Body of pancreas (tissue), 4 donors: Measurements from ENCODE around the gene SFXN3. TPM values are rescaled to one million over a fixed set of nuclear protein-coding genes. Genes with fewer than 3 reads are reported as not detected.

Experiments
- ATAC-seq: fragments of 150-250 bp; one replicate; pipeline ENCODE4 v1.9.1; 2016
- DNase-seq, 4 donors: peaks; one replicate each; pipeline ENCODE4 v3.0.0-alpha.2; 2019
- H3K27ac ChIP-seq, 4 donors: fragments of 200-600 bp; sonication (generic); 1 replicate in 3 of 4; 2 replicates in 1 of 4; pipeline versions ENCODE4 v1.5.1 to v1.6.1; 2016 to 2019; ENCODE audit warnings: mild to moderate bottlenecking in 1 of 4, mixed read lengths in 1 of 4, moderate library complexity in 1 of 4
- H3K27me3 ChIP-seq, 2 donors: fragments of 200-600 bp; sonication (generic); one replicate each; pipeline ENCODE4 v1.6.0; 2016; ENCODE audit warnings: mild to moderate bottlenecking in 1 of 2
- H3K36me3 ChIP-seq, 2 donors: fragments of 200-600 bp; sonication (generic); replicated peaks in 1 of 2; 2 replicates each; pipeline ENCODE4 v1.5.1; 2016; ENCODE audit warnings: low read depth in 2 of 2; ENCODE audit not compliant: insufficient read depth in 1 of 2
- H3K4me1 ChIP-seq: fragments of 200-600 bp; sonication (generic); one replicate; pipeline ENCODE4 v1.6.0; 2016
- H3K4me3 ChIP-seq, 2 donors: fragments of 200-600 bp; sonication (generic); 1 replicate in 1 of 2; 2 replicates in 1 of 2; pipeline ENCODE4 v1.5.1; 2016 to 2019
- H3K9me3 ChIP-seq, 3 donors: fragments of 200-600 bp; sonication (generic); 1 replicate in 2 of 3; 2 replicates in 1 of 3; pipeline ENCODE4 v1.5.1; 2016
- POLR2A ChIP-seq, 3 donors: fragments of 450-650 bp; IDR thresholded peaks; one replicate each; pipeline ENCODE4 v1.6.1; 2016; ENCODE audit warnings: antibody characterized with exemption in 3 of 3, mild to moderate bottlenecking in 2 of 3
- WGBS, 2 donors: methylation state at CpG; one replicate each; pipeline ENCODE4 v1.1.5; 2017; 5-methylcytosine and 5-hydroxymethylcytosine counted together
- intact Hi-C: fragments of 100-400 bp; cut with DNase I; formaldehyde crosslinking; loops from one replicate; pipeline ENCODE4 v1.15.1; 2023
- total RNA-seq, 2 donors: library from RNA; depleted of rRNA; stranded (reverse); fragments of >200 nt; gene quantifications; one replicate each; pipeline ENCODE4 v1.1.0, GENCODE V29; 2016
- TF ChIP-seq, protein P1 (sequence below), 7 experiments: fragments of 450-650 bp in 4 of 7; fragments of 200-600 bp in 3 of 7; sonication (generic) in 3 of 7; IDR thresholded peaks; one replicate each; pipeline ENCODE4 v1.5.1; 2016 to 2019; ENCODE audit warnings: antibody characterized with exemption in 7 of 7

Gene SFXN3
- total RNA-seq, 2 donors from 2014 or later: 23.4 to 61.7 TPM

DNA sequence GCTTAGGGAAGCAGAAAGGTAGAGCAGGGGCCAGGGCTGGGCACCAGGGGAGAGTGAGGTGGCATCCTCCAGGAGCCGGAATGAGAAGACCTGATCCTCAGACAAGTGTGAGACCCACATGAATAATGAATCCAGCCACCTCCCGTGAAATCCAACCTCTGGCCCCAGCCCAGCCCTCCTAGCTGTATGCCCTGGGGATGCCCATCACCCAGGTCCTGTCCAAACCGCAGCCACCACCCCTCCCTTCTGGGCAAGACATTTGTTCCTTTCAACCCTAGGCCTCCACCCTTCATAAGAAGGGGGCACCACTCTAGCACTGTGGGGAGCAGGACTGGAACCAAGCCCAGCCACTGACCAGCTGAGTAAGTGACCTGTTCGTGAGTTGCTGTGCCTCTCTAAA, 9.8 kb upstream of the SFXN3 start:
- Histone ChIP-seq H3K36me3 (no peaks in the 10 kb centered on the region), H3K4me1 (no peaks in the 10 kb centered on the region), H3K27ac (no peak overlapping the region), H3K4me3 (no peak overlapping the region), H3K9me3 (no peaks in the 10 kb centered on the region), H3K27me3 (no peaks in the 10 kb centered on the region)
- 77 to 79% methylated on average over 4 of the region's 4 CpGs for WGBS, 2 donors
- intact Hi-C loops: no loop called here
- DNase-seq: no peak
- TF ChIP-seq, protein P1, sequence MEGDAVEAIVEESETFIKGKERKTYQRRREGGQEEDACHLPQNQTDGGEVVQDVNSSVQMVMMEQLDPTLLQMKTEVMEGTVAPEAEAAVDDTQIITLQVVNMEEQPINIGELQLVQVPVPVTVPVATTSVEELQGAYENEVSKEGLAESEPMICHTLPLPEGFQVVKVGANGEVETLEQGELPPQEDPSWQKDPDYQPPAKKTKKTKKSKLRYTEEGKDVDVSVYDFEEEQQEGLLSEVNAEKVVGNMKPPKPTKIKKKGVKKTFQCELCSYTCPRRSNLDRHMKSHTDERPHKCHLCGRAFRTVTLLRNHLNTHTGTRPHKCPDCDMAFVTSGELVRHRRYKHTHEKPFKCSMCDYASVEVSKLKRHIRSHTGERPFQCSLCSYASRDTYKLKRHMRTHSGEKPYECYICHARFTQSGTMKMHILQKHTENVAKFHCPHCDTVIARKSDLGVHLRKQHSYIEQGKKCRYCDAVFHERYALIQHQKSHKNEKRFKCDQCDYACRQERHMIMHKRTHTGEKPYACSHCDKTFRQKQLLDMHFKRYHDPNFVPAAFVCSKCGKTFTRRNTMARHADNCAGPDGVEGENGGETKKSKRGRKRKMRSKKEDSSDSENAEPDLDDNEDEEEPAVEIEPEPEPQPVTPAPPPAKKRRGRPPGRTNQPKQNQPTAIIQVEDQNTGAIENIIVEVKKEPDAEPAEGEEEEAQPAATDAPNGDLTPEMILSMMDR (IDR thresholded peaks at IDR 0.05): no peak
- no peak for TF ChIP-seq POLR2A (IDR thresholded peaks at IDR 0.05)
- no peak for ATAC-seq

DNA sequence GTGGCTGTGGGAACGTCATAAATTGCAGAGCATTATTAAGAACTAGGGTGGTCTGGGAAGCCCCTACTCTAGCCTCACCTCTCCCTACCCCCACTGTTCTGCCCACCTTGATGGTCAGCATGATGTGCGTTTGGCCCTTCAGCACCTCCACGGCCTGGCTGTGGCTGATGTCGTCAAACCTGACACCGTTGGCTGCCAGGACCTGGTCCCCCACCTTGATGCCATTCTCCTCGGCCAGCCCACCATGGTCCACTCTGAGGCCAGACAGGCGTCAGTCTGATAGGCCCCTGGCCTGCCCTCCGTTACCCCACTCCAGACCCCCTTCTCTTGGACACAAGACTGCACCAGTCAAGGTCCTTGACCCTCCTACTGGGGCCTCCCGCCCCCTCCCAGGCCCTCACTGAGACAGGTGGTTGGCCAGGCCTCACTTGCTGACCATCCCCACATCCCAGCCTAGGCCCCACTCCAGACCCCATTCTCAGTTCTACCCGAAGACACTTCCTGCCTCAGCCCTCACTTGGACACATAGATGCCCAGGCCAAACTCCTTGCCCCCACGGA, 9.3 kb upstream of the SFXN3 start:
- no peak for TF ChIP-seq POLR2A (IDR thresholded peaks at IDR 0.05)
- TF ChIP-seq, protein P1 (IDR thresholded peaks at IDR 0.05): no peak
- no peak overlapping the region for H3K27ac ChIP-seq
- no peaks in the 10 kb centered on the region for H3K4me1 ChIP-seq
- WGBS, 2 donors: 60 to 70% methylated on average over 10 to 11 of the region's 11 CpGs
- H3K4me3 ChIP-seq: no peak overlapping the region
- no peak for DNase-seq
- no peaks in the 10 kb centered on the region for H3K27me3 ChIP-seq
- H3K36me3 ChIP-seq: no peaks in the 10 kb centered on the region
- intact Hi-C loops: no loop called here
- ATAC-seq: no peak
- no peaks in the 10 kb centered on the region for H3K9me3 ChIP-seq

DNA sequence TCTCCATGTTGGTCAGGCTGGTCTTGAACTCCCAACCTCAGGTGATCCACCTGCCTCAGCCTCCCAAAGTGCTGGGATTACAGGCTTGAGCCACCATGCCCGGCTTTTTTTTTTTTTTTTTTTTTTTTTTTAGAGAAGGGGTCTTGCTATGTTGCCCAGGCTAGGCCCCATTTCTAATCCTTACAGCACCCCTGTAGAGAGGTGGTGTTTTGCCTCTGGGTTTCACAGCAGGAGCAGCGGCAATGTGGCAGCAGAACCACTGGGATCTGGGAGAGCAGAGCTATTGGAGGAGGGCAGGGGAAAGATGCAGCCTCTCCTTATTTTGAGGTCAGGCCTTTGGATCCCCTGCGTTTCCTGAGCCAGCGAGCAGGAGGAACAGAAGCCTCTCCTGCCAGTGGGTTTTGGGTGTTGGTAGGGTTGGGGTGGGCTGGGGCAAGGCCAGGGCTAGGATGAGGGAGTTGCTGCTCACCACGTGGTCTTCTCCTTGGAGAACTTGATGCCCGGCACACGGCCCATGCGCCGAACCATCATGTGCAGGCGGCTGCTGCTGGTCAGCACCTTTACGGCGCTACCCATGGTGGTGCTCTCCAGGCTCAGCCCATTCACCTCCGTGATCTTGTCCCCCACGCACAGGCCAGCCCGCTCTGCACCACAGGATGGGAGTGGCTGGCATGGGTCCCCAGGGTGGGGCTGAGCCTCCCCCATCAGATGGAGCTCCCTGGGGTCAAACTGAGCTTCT, 7.9 kb upstream of the SFXN3 start:
- Histone ChIP-seq H3K27me3 (no peaks in the 10 kb centered on the region), H3K4me3 (no peak overlapping the region), H3K9me3 (no peaks in the 10 kb centered on the region), H3K4me1 (no peaks in the 10 kb centered on the region), H3K36me3 (no peaks in the 10 kb centered on the region), H3K27ac (no peak overlapping the region)
- TF ChIP-seq, protein P1 (IDR thresholded peaks at IDR 0.05): no peak
- TF ChIP-seq POLR2A (IDR thresholded peaks at IDR 0.05): no peak
- DNase-seq: no peak
- WGBS, 2 donors: 85 to 91% methylated on average over 4 to 15 of the region's 15 CpGs
- intact Hi-C loops: no loop called here
- ATAC-seq: no peak

DNA sequence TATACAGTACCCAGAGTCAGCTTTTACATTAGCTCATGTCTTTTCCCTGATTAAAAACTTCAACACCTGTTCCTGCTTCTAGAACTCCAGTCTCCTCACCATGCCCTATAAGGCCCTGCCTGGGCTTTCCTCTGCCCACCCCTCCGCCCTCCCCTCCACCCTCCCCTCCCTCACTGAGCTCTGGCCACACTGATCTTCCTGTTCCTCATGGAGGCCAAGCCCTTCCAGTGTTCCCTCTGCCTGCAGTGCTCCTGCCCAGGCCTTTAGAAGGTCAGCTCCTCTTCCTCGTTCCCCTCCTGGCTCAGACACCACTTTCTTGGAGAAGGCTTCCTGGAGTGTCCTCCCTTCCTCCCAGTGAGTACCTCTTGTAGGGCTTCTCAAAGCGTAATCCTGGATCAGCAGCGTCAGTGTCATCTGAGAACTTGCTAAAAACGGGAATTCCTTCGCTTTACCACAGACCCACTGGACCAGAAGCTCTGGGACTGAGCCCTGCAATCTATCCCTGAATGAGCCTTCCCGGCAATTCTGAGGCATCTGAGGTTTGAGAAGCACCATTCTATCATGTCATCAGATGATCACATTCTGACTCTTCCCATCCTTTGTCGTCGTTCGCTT, 3.8 kb upstream of the SFXN3 start:
- Histone ChIP-seq H3K4me1 (peaks cover 15% of the 10 kb centered on the region), H3K4me3 (no peak overlapping the region), H3K36me3 (no peaks in the 10 kb centered on the region), H3K9me3 (no peaks in the 10 kb centered on the region), H3K27me3 (no peaks in the 10 kb centered on the region), H3K27ac (no peak overlapping the region)
- ATAC-seq: no peak
- WGBS, 2 donors: 75 to 84% methylated on average over 10 of the region's 10 CpGs
- intact Hi-C loops: no loop called here
- no peak for TF ChIP-seq POLR2A (IDR thresholded peaks at IDR 0.05)
- TF ChIP-seq, protein P1 (IDR thresholded peaks at IDR 0.05): no peak
- no peak for DNase-seq
